Measurements from ENCODE around the gene TLL2.
A peak's percentile ranks its signal among the peaks of the same experiment; 100 is the strongest.

Gene TLL2

GRCh38 chr10:96418582-96418981, 95.1 kb downstream of the TLL2 start:
- DNase-seq = no peak

- no peak for DNase-seq
These were observed 96.3 kb downstream of the TLL2 start for GRCh38 chr10:96417441-96417840.

GRCh38 chr10:96416643-96417042, 97.1 kb downstream of the TLL2 start:
- DNase-seq = no peak

GRCh38 chr10:96415891-96416554, 97.7 kb downstream of the TLL2 start:
- no peak for DNase-seq

DNA sequence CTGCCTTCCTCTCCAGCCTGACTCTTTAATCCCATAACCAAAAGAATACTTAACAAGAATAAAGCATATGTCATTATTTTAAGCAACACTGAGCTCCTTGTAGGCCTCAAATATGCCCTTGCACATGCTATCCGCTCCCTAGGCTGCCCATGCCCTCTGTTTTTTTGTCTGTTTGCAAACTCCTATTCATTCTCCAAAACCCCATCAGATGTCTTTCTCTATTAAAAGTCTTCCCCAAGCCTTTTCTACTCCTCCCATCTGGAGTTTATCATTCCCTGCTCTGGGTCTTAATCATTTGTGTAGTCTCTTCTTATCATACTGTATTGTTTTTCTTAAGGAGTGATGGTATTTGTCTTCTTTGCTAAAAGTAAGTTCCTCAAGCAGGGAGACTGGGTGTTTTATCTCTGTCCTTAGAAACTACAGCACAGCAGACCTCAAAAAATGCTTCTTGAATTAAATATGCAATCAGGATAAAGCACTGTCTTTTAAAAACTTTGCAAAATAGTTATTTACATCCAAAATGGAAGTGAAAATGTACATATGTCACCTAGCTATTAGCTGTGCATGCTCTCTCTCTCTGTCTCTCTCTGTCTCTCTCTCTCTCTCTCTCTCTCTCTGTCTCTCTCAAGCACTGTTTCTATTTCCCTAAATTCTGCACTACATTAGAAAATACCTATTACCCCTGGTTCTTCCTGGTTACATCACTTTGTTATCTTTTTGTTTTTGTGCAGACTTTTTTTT, 98.4 kb downstream of the TLL2 start:
- no peak for DNase-seq

- DNase-seq = no peak
These were observed 99.4 kb downstream of the TLL2 start for GRCh38 chr10:96414303-96414702.

DNA sequence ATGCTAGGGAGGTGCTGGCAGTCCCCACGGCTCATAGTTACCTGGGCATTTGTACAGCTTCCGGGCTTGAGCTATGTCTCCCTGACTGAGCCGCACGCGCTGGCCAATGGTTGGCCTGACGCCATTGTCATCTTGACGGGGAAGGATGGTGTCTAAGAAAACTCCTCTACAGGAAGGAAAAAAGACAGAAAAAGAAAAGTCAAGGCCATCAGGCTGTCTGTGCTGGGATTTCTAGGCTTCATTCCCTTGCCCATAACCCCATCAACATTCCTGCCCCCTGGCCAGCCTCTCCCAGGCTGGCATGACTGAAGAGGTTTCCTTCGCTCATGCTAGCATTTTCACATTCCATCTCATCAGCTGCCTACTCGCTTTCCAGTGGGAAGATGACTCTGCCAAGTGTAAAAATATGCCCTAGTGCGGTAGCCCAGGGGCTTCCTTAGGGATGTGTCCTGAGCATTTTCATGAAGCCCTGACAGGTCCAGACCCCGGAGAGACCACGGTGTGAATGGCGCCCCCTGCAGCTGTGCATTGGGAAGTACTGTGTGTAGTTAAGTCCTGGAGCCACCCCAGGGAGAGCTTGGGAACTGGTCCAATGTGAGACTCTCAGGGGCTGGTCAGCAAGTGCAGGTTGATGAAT, 100.5 kb downstream of the TLL2 start:
- no peak for DNase-seq

GRCh38 chr10:96411716-96412320, 101.9 kb downstream of the TLL2 start:
- no peak for DNase-seq

DNA sequence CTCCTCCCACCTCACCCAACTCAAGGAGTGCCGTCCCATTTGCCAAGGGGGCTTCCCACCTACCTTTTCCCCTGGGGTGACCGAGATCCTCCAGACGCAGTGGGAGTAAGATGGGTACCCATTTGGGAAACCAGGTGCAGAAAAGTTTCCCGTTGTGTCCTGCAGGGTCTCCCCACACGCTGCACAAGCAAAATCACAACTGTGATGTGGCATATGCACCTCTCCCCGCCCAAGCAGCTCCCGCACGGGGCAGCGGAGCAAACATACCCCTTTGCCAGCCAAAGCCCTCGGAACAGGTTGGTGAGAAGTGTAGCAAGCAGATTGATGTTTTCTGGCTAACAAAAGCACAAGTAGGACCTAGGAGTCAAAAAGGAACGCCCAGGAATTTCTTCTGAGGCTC, 103.4 kb downstream of the TLL2 start:
- DNase-seq = no peak

- DNase-seq = no peak
These were observed 105.5 kb downstream of the TLL2 start for GRCh38 chr10:96408201-96408600.

DNA sequence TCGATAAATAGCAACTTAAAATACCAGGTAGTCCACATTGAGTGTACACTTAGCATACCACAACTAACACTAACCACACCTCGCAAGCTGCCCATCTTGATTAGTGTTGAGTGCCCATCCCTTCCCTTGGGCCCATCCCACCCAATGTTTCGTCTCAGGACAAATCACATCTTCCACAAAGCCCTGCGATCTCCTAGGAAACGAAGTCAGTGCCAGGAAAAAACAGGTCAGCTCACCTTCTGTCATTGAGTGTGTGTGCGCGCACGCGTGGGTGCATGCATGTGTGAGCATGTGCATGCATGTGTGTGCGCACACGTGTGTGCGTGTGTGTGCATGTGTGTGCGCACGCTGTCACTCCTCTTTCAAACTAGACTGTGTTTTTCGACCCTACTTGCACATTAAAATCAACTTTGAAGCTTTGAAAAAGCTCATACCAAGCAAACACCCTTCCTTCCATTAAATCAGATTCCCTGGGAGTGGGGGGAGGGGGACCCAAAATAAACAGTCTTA, 106.1 kb downstream of the TLL2 start:
- DNase-seq = no peak

DNA sequence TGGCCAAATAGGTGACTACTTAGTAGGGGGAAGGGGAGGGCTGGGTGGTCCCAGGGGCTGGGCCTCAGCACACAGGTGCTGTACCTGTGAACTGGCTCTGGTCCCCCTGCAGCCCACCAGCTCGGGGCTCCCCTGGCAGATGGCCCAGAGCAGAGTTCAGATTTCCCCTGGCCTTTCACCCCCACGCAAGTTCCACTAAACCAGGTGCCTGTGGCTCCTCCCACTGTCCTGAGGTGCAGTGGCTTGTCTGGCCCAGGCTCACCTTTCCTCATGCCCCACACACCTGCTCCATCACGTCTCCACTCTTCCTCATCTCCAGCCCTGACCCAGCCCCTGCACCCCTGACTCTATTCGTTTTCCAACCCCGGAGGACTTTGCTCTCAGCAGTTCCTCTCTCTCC, 107.6 kb downstream of the TLL2 start:
- DNase-seq = no peak

DNA sequence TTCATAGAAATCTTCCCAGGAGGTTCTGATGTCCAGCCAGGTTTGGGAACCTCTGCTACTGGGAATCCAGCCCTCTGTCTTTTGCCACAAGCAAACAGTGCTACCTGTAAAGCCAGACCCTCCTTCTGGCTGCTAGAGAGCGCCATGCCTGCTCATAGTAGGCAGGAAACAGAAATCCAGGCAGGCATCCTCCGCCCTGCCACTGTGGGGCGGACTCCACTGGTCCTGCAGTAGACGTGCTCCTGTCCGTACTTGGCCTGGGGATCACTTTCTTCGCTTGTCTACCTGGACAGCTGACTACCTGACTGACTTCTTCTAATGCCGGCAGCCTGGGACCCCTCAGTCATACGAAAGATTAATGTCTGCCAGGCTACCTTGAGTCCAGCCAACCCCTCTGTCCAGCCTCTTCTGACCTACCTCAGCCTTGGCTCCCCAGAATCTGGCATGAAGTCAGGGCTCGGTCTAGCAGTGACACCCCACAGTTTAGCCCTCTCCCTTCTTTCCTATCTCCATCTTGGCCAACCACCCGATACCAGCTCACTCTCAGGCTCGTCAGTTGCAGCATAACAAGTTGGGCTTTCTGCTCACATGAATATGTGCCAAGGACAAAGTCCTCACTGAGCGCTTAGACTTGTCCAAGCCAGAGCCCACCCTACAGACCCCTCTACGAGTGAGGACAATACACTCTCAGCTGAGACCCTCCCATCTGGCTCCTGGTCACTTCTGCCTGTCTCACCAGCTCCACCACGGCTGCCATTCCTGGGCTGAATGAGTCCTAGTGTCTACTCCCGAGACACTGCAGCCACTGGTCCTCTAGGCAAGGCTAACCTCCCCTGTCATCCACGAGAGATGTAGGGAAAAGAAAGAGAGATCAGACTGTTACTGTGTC, 111.1 kb downstream of the TLL2 start:
- no peak for DNase-seq

DNA sequence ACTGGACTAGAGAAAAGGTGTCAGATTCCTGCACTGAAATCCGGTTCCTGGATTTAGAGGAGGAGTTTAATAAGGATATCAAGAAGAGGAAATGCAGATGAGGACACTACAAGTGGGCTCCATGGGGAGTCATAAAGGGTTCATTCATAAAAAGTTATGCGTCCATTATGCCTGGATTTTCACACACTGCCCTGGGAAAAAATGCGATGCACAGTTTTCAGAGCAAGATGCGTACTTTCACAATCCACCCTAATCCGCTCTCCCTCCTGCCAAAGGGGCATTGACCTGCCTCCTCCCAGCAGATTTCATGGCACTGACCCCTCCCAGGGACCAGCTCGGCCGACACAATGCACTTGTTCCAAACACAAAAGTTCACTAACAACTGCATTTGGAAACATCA, 112.7 kb downstream of the TLL2 start:
- DNase-seq = no peak

- no peak for DNase-seq
These were observed 113.3 kb downstream of the TLL2 start for GRCh38 chr10:96400465-96400864.

DNA sequence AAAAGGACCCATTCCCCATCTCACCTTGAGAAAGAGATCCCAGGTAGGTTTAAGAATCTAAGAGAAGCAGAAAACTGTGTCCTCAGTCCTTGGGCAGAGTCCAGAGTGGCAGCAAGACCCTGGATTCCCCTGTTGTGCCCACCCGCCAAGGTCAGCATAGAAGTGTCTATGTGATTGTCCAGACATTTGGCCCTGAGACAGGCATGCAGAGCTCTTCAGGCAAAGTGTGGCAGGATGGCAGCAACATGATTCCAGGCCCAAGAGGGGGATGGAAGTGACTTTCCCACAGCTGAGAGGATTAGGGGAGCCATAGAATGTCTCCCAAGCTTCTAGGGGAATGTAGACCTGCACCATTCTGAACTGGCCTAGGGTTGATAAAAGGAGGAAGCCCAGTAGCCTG, 115.8 kb downstream of the TLL2 start:
- DNase-seq = no peak

DNA sequence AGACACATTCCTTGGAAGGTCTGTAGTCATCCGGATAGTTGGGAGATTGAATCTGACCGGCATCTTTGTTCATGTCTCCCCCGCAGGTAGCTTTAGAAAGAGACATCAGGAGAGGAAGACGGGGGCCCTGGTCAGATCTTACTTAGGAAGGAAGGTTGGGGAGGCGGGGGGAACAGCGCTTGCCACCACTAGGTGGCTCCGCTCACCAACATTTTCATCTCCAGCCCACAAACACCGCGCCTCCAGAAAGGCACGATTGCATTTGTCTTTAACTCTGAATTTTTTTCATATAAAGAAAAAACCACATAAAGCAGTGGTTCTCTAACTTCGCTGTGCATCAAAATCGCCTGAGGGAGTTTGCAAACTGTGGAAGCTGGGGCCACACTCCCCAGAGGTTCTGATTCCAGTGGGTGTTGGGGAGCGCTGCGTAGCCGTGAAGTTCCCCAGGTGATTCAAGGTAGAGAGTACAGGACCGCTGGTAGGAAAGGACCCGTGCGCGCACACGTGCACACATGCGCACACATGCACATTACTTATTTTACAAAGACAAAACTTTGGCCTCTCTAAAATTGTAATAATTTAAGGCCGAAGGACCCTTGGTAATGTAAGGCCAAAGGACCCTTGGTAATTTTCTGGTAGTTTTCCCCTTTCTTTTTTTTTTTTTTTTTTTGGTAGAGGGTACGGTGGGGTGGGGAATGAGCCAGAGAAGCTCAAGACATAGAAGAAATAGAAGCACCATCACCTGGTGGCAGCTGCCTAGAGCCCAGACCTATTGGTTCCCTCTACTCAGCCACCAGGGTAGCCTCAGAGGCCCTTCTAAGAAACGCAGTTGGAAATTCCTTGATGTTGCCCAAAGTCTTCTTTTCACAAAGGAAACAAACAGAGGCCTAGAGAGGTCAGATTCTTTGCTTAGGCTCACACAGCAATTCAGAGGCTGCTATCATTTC, 117.5 kb downstream of the TLL2 start:
- DNase-seq = peak; percentile 6 to 22

GRCh38 chr10:96390460-96390864, 123.3 kb downstream of the TLL2 start:
- peak in 1 of 2 experiments; percentile 6 for DNase-seq

DNA sequence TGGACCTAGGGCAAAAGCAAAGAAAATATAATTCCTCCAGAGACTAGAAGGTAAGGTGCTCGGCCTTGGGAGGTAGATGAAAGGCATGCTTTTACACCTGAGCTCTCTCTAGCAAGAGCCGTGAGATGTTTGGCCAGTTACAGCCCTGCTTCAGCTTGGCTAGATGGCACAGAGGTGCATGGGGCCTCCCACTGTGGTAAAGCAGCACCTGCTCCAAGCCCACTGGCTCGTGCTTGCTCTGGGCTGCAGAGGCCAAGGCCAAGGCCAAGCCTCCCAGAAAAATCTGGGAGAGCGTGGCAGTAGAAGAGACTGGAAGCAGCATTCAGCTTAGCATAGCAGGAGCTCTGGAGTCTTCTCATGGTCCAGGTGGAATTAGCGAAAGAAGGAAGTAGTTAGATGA, 123.9 kb downstream of the TLL2 start:
- no peak for DNase-seq

GRCh38 chr10:96387601-96388000, 126.1 kb downstream of the TLL2 start:
- DNase-seq = no peak

DNA sequence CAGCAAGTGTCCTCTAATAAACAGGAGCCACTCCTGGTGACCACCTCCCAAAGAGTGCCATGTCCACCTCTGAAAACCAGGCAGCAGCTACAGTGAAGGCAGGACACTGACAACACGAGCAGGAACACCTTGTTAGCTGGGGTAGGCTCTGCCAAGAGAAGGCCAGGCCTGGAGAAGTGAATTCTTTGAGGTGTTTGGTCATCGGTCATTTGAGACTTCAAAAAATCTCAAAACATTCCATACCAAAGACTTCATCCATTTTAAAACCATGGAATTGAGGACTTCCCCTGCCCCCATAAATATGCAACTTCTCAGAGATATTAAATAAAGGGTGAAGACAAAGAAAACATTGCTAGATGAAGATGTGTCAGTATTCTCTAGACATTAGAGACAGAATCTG, 126.6 kb downstream of the TLL2 start:
- DNase-seq = no peak

All from NCI-H2081 (cell line).